H54 (cell line): ENCODE data around the gene GGA3.

Experiments
- DNase-seq: peaks from one replicate; pipeline ENCODE4 v3.0.0; 2011; ENCODE audit warnings: low spot score, mixed read lengths; ENCODE audit not compliant: insufficient read length
- FAIRE-seq: peaks from 3 replicates; lab custom pipeline; 2011; peaks lifted over from hg19 to GRCh38; lab: Jason Lieb, UNC
- POLR2A ChIP-seq: IDR thresholded peaks from 2 replicates; pipeline ENCODE4 v1.6.1; 2011; ENCODE audit warnings: low read depth, mild to moderate bottlenecking, low read length

The GGA3 gene

DNA sequence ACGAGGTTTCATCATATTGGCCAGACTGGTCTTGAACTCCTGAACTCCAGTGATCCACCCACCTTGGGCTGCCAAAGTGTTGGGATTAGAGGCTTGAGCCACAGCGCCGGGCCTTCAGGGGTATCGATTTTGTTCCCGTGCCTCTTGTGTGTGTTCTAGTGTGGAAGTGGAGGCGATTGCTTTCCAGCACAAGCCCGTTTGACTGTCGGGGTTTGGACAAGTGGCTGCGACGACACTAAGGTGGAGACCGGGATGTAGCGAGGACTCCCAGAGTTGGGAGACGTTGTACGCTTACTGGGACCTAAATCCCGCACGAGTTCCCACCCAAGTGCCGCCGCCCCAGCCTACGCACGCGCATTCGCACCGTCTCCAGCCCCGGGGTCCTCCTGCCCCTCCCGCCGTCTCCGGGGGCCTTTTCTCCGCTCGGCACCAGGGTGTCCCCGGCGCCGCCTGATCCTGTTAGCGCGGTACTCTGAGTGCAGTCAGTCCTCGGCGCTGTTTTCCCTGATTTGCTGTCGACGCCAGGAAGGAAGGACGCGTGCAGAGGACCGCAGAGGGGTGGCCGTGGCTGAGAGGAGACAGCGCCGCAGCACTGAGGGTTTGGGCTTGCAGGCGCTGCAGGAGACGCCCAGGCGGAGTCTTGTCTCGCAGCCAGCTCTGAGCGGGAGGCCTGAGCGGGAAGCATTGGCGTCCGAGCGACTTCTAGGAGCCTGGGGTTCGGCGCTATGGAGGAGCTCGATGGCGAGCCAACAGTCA lies 56.2 kb downstream of the GGA3 start, which contains the start of gene NUP85:
NUP85 (plus strand) TSS at position 643 of the 756 bp plus-strand sequence; CDS start at position 726, 83 bp downstream.
- peak; percentile 96 for TF ChIP-seq POLR2A
- peak; percentile 98 for DNase-seq
- no peak for FAIRE-seq

DNA sequence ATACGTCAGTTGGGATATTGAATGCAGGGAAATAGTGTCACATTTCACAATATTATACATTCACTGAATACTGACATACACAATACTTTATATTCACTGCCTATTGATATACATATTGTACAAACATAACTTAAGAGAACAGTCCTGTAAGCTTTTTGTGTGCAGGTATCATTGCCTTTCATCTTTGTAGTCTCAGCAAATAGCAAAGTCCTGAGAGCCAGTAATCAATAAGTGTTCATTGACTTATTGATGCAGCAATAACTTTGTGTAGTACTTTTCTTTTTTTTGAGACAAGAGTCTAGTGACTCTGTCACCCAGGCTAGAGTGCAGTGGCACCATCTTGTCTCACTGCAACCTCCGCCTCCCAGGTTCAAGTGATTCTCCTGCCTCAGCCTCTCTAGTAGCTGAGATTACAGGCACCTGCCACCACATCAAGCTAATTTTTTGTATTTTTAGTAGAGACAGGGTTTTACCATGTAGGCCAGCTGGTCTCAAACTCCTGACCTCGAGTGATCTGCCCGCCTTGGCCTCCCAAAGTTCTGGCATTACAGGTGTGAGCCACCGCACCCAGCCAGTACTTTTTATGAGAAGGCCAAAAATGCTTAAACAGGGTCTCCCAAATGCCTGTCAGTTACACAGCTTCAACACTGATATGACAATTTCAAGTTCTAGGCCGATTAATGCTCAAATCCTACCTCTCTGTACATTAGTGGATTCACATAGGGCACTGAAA lies 61.4 kb downstream of the GGA3 start:
- DNase-seq (no peak), FAIRE-seq (no peak)
- no peak for TF ChIP-seq POLR2A

DNA sequence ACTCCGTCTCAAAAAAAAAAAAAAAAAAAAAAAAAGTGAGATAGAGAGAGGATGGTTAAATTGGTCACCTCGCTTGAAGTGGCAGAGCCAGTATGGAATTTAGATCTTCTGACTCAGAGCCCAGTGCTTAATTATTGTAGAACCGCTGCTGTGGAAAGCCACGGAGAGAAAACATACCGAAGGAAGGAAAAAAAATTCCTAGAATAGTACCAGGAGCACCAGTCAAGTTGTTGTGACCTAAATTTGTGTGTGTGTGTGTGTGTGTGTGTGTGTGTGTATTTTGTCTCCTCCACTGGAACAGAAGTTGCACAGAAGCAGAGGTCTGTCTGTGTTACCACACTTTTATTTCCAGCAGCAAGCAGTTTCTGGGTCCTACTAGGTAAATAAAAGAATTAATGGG lies 66.5 kb downstream of the GGA3 start:
- TF ChIP-seq POLR2A = no peak

DNA sequence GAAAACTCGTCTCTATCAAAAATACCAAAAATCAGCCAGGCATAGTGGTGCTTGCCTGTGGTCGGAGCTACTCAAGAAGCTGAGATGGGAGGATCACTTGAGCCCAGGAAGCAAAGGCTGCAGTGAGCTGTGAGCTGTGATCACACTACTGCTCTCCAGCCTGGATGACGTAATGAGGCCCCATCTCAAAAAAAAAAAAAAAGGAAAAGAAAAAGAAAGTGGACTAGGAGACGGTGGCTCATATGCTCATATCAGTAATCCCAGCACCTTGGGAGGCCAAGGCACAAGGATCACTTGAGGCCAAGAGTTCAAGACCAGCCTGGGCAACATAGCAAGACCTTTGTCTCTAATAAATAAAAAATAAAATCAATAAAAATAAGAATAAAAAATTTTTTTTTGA lies 69.8 kb downstream of the GGA3 start:
- DNase-seq = no peak
- no peak for FAIRE-seq
- no peak for TF ChIP-seq POLR2A

More for the DNA sequence above, 66.5 kb downstream of the GGA3 start:
- DNase-seq (peak; percentile 51), FAIRE-seq (no peak)

GRCh38 chr17:75188614-75189013 lies 72.8 kb downstream of the GGA3 start:
- no peak for FAIRE-seq
- TF ChIP-seq POLR2A = no peak
- no peak for DNase-seq
